ENCODE data around the gene G6PD. TPM values are rescaled to one million over a fixed set of nuclear protein-coding genes. Genes with fewer than 3 reads are reported as not detected.

The G6PD gene
- total and polyA plus RNA-seq, 2 donors (not counting 3 experiments of a cell fraction or from before 2014, with no cell fraction given): 155 to 159 TPM

DNA sequence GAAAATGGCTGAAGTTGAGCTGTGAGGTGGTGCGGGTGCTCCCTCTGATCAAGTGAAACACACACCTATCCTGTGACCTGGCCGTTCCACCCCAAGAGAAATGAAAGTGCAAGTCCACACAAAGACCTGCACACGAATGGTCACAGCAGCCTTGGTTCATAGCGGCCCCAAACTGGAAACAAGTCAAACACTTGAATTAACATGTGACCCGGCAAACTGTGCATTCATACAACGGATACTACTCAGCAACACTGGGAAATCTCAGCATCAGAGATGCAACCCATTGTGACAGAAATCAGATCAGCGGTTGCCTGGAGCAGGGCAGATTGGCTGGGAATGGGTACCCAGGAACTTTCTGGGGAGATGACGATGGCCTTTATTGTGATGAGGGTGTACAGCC is 7.6 kb downstream of the G6PD start:
- H3K9me1 ChIP-seq (replicated peaks; ENCODE audit: control insufficient read depth, extremely low read depth, insufficient read depth, low read length): no peaks in the 10 kb centered on the region
- H3K4me2 ChIP-seq (ENCODE audit: insufficient read depth, low read length): no peak overlapping the region
- no peak overlapping the region for H2AFZ ChIP-seq (ENCODE audit: low read depth, low read length)
- TF ChIP-seq POLR2AphosphoS5 (IDR thresholded peaks at IDR 0.05; ENCODE audit: insufficient read depth, low read depth, low read length) (no peak), CTCF (IDR thresholded peaks at IDR 0.05; ENCODE audit: extremely low read depth in 1 of 2, insufficient read depth in 1 of 2, low read depth in 1 of 2, low read length in 2 of 2) (no peak), EZH2 (IDR thresholded peaks at IDR 0.05; ENCODE audit: borderline replicate concordance, low read depth, low read length, severe bottlenecking) (no peak), FOS (IDR thresholded peaks at IDR 0.05; ENCODE audit: borderline replicate concordance, insufficient read depth, low read length) (no peak), JUN (IDR thresholded peaks at IDR 0.05; ENCODE audit: borderline replicate concordance, insufficient read depth, insufficient read length, low read depth) (no peak), MYC (IDR thresholded peaks at IDR 0.05; ENCODE audit: low read depth, low read length) (no peak), GATA2 (IDR thresholded peaks at IDR 0.05; ENCODE audit: insufficient read depth, insufficient read length, low read depth, low read length) (no peak), POLR2A (IDR thresholded peaks at IDR 0.05; ENCODE audit: low read depth, low read length) (no peak)
- TF ChIP-seq, protein P1, sequence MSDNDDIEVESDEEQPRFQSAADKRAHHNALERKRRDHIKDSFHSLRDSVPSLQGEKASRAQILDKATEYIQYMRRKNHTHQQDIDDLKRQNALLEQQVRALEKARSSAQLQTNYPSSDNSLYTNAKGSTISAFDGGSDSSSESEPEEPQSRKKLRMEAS (IDR thresholded peaks at IDR 0.05; ENCODE audit: insufficient read depth, insufficient read length): no peak
- peaks cover 31% of the 10 kb centered on the region for H3K79me2 ChIP-seq (ENCODE audit: control insufficient read depth, insufficient read depth, low read length)
- no peaks in the 10 kb centered on the region for H3K9me3 ChIP-seq (replicated peaks; ENCODE audit: control insufficient read depth, insufficient read depth, low read length)
- H3K36me3 ChIP-seq (ENCODE audit: control insufficient read depth in 2 of 2, extremely low read depth in 1 of 2, insufficient read depth in 2 of 2, low read length in 2 of 2): peaks cover 2% of the 10 kb centered on the region in 2 experiments
- no peak overlapping the region for H3K27ac ChIP-seq (ENCODE audit: insufficient read depth, low read depth, low read length)
- no peak overlapping the region for H3K4me3 ChIP-seq (replicated peaks in 1 of 3; ENCODE audit: insufficient read depth in 1 of 3, low read depth in 1 of 3, low read length in 3 of 3)
- DNase-seq (ENCODE audit: low read depth, low spot score) (no peak), FAIRE-seq (no peak)
- dilution Hi-C loops (cut with MboI; ENCODE audit: extremely low pct_ligation_motif_present, low sequenced_read_pairs): no loop called here
- ChIA-PET CTCF (interaction anchor here (1.1 kb wide), 1 partner anchor 166 kb away, joined by 3 read pairs; no protein-coding TSS in a partner anchor), POLR2A (no interaction called here)
- H3K27me3 ChIP-seq (ENCODE audit: control insufficient read depth in 2 of 2, insufficient read depth in 2 of 2, low read length in 2 of 2): no peaks in the 10 kb centered on the region
- no TSS peak for BruUV-seq (replicated peaks)
- intact Hi-C loops (cut with micrococcal nuclease): no loop called here
- no peak overlapping the region for H3K9ac ChIP-seq (replicated peaks; ENCODE audit: extremely low read depth, insufficient read depth, low read length)
- peaks cover 24% of the 10 kb centered on the region for H3K4me1 ChIP-seq (ENCODE audit: control insufficient read depth, extremely low read depth, insufficient read depth, low read length)
- H4K20me1 ChIP-seq (replicated peaks; ENCODE audit: control insufficient read depth, extremely low read depth, insufficient read depth, low read length): no peaks in the 10 kb centered on the region
